ENCODE data around the gene YBX3.

YBX3 gene

GRCh38 chr12:10721651-10722501, 1.2 kb downstream of the YBX3 start:
- DNase-seq: no peak

GRCh38 chr12:10720974-10721650, 2.0 kb downstream of the YBX3 start:
- no peak for DNase-seq

- no peak for DNase-seq
Observed at GRCh38 chr12:10719482-10719881, 3.6 kb downstream of the YBX3 start.

GRCh38 chr12:10718279-10718821, 4.8 kb downstream of the YBX3 start:
- DNase-seq: no peak

GRCh38 chr12:10717410-10717809, 5.7 kb downstream of the YBX3 start:
- DNase-seq: no peak

- DNase-seq: no peak
Observed at GRCh38 chr12:10716704-10717315, 6.3 kb downstream of the YBX3 start.

GRCh38 chr12:10716277-10716676, 6.8 kb downstream of the YBX3 start:
- no peak for DNase-seq

GRCh38 chr12:10715491-10715890, 7.6 kb downstream of the YBX3 start:
- no peak for DNase-seq

GRCh38 chr12:10709808-10710207, 13.3 kb downstream of the YBX3 start:
- DNase-seq: no peak

- no peak for DNase-seq
Observed at GRCh38 chr12:10708862-10709261, 14.3 kb downstream of the YBX3 start.

- DNase-seq: no peak
Observed at GRCh38 chr12:10705655-10706054, 17.5 kb downstream of the YBX3 start.

- DNase-seq: no peak
Observed at GRCh38 chr12:10701843-10702242, 21.3 kb downstream of the YBX3 start.

- no peak for DNase-seq
Observed at GRCh38 chr12:10701131-10701681, 21.9 kb downstream of the YBX3 start.

- DNase-seq: no peak
Observed at GRCh38 chr12:10700581-10700980, 22.5 kb downstream of the YBX3 start.

- no peak for DNase-seq
Observed at GRCh38 chr12:10697862-10698261, 25.3 kb downstream of the YBX3 start.

GRCh38 chr12:10697156-10697555, 26.0 kb downstream of the YBX3 start:
- no peak for DNase-seq

GRCh38 chr12:10690906-10691305, 32.2 kb downstream of the YBX3 start:
- DNase-seq: no peak

GRCh38 chr12:10689146-10689545, 34.0 kb downstream of the YBX3 start:
- no peak for DNase-seq

- DNase-seq: no peak
Observed at GRCh38 chr12:10688042-10688441, 35.1 kb downstream of the YBX3 start.

GRCh38 chr12:10673659-10674384, 49.3 kb downstream of the YBX3 start, which contains the start of gene STYK1:
Gene STYK1, minus strand, starts transcription at chr12:10674052. Its CDS starts 39,434 bp downstream, at chr12:10634618.
- peak; percentile 76 for DNase-seq

- DNase-seq: peak; percentile 42
Observed at GRCh38 chr12:10672231-10672868, 50.8 kb downstream of the YBX3 start.

- DNase-seq: no peak
Observed at GRCh38 chr12:10669533-10669932, 53.6 kb downstream of the YBX3 start.

All from NCI-H2029 treated with DMSO at 0.1 percent for 48 hours (cell line).